Measurements from ENCODE around the gene CLASP1.

The CLASP1 gene

GRCh38 chr2:121502246-121502645, 147.0 kb downstream of the CLASP1 start:
- TF ChIP-seq CTCF (IDR thresholded peaks at IDR 0.05; ENCODE audit: borderline replicate concordance, insufficient read depth, low read depth, low read length), result no peak
- no peak overlapping the region for H3K4me3 ChIP-seq (ENCODE audit: low read depth, low read length)

GRCh38 chr2:121501554-121501953, 147.7 kb downstream of the CLASP1 start:
- no peak for TF ChIP-seq CTCF (IDR thresholded peaks at IDR 0.05; ENCODE audit: borderline replicate concordance, insufficient read depth, low read depth, low read length)
- no peak overlapping the region for H3K4me3 ChIP-seq (ENCODE audit: low read depth, low read length)

DNA sequence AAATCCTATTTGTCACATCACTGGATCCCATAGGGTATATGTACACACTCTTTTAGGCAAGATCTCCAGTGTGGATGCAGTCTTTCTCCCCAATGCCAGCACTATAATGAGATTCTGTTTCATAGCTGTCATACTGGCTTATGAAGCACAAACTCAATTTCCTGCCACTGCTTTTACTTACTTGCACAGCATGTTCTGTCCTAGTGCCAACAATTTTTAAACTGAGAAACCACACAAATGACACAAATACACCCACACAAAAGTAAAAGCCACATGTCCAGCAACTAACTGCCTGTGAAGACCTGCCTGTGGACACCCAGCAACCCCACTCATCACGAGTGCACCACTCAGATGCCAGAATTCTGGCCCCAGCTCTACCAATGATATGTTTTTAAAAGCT, 148.2 kb downstream of the CLASP1 start:
- H3K4me3 ChIP-seq (ENCODE audit: low read depth, low read length), result no peak overlapping the region
- no peak for TF ChIP-seq CTCF (IDR thresholded peaks at IDR 0.05; ENCODE audit: borderline replicate concordance, insufficient read depth, low read depth, low read length)

DNA sequence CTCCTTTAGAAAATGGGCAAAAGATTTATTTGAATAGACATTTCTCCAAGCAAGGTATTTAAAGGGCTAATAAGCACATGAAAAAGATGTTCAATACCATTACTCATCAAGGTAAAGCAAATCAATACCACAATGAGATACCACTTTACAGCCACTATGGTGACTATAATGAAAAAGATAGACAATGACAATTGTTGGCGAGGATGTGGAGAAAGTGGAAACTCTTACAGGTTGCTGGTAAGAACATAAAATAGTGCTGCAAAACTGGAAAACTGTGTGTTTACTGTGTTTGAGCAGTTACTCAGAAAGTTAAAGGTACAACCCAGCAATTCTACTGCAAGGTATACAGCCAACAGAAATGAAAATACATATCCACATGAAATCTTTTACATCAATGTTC, 150.5 kb downstream of the CLASP1 start:
- H3K4me3 ChIP-seq (ENCODE audit: low read depth, low read length), result no peak overlapping the region
- TF ChIP-seq CTCF (IDR thresholded peaks at IDR 0.05; ENCODE audit: borderline replicate concordance, insufficient read depth, low read depth, low read length), result no peak

DNA sequence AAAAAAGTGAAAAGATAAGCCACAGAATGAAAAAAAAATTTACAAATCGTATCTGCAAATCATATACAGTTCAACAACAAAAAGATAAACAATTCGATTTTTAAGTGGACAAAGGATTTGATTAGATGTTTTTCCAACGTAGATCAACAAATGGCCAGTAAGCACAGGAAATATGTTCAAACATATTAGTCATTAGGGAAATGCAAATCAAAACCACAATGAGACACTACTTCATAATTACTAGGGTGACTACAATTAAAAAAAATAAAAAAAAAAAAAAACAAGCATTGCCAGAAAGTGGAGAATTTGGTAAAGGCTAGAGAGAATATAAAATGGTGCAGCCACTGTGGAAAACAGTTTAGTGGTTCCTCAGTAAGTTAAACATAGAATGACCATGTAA, 156.9 kb downstream of the CLASP1 start:
- TF ChIP-seq CTCF (IDR thresholded peaks at IDR 0.05; ENCODE audit: borderline replicate concordance, insufficient read depth, low read depth, low read length), result no peak
- no peak overlapping the region for H3K4me3 ChIP-seq (ENCODE audit: low read depth, low read length)

DNA sequence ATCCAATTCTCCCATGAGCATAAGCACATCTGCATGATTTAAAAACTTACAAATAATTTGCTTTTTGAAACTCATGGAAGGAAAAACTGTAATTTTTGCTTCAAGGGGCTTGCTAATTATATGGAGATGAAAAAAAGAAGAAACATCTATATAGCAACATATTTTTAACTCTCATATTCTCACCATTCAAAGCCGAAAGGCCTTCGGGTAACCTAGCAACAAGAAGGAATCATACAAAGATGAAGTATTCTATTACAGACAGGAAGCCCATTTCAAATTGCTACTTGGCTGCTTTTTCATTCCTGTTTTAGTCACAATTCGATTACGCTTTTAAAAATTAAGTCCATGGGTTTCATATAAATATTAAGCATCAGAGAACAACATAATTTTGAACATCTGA, 157.7 kb downstream of the CLASP1 start:
- TF ChIP-seq CTCF (IDR thresholded peaks at IDR 0.05; ENCODE audit: borderline replicate concordance, insufficient read depth, low read depth, low read length), result no peak
- no peak overlapping the region for H3K4me3 ChIP-seq (ENCODE audit: low read depth, low read length)

DNA sequence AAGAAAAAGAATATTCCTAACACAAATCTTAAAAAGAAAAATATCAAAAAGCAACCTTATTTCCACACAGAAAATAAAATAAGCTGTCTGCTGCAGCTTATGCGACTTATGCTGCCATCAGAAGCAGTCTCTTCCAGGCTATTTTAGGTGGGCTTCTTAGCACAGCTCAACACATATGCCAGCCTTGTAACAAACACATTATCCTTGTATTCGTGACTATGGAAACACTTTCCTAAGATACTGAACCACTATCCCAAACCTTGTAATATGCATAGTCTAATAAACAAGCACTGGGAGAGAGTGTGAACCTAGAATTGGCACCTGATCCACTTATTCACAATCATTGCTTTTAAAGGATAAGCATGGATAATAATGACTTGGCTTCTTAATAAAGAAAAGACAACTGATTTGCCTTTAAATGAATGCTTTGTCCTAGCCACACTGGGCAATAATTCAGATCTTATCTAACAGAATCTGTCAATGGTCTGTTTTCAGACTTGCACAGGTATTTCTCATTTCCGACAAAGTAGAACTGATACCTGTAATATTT, 158.6 kb downstream of the CLASP1 start:
- no peak for TF ChIP-seq CTCF (IDR thresholded peaks at IDR 0.05; ENCODE audit: borderline replicate concordance, insufficient read depth, low read depth, low read length)
- H3K4me3 ChIP-seq (ENCODE audit: low read depth, low read length), result no peak overlapping the region
